ENCODE results near the gene NPR3.

- no peak for TF ChIP-seq POLR2A (IDR thresholded peaks at IDR 0.05; ENCODE audit: low read depth, low read length)
- no peak for TF ChIP-seq POLR2AphosphoS5 (IDR thresholded peaks at IDR 0.05; ENCODE audit: low read depth, low read length)
- no peak for TF ChIP-seq TAF1 (IDR thresholded peaks at IDR 0.05; ENCODE audit: borderline replicate concordance, low read depth, low read length)
Observed at GRCh38 chr5:32673272-32673671, 37.8 kb upstream of the NPR3 start.

Measured in GM12892 (cell line).